Activated CD4-positive, alpha-beta T cell treated with anti-CD3 and anti-CD28 coated beads, Interleukin-2, amount 50 U/mL, for 24 hours (primary cell): ENCODE measurements around the gene SDHA.

ENCODE experiments used
- DNase-seq, 2 donors: peaks; one replicate each; pipeline ENCODE4 v3.0.0-alpha.2; 2020; ENCODE audit warnings: low read depth in 1 of 2, low spot score in 1 of 2

The SDHA gene

DNA sequence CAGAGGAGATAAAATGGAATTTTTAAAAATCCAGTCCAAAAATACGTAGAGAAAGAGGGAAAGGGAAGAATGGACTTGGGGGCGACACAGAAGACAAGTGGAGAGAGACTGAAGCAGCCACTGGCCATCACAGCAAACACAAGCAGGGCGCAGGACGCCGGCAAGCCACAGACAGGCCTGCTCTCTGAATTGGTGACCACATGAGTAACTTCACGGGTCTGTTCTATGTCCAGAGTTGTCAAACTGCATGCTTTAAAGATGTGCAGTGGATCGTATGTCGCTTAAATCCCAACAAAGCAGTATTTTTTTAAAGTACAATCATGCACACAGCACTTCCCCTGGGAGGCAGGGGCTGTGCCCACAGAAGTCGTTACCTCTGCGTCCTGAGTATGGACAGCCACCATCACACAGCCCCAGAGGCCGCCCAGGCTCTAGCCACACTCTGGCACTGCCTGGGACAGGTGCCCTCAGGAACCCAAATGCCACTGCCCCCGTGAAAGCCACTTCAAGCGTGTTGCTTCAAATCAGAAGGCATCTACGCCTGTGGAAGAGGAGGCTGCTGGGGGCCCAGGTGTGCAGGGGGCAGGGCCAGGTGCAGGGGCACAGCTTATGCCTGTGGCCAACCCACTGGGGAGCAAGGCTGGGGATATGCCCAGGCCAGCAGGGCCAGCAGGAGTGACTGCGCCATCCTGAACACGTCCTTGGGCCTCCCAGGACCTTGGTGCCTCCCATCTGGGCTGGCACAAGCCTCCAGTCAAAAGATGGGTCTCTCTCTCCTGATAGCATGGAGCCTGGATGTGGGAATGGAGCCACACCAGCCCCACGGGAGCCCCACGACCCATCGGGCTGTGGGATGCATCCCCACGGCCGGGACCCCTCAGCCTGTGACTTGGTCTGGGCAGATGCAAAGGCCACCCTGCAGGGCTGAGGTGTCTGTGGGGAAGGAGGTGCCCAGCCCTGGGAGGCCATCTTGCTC, 32.7 kb upstream of the SDHA start:
- DNase-seq = no peak

DNA sequence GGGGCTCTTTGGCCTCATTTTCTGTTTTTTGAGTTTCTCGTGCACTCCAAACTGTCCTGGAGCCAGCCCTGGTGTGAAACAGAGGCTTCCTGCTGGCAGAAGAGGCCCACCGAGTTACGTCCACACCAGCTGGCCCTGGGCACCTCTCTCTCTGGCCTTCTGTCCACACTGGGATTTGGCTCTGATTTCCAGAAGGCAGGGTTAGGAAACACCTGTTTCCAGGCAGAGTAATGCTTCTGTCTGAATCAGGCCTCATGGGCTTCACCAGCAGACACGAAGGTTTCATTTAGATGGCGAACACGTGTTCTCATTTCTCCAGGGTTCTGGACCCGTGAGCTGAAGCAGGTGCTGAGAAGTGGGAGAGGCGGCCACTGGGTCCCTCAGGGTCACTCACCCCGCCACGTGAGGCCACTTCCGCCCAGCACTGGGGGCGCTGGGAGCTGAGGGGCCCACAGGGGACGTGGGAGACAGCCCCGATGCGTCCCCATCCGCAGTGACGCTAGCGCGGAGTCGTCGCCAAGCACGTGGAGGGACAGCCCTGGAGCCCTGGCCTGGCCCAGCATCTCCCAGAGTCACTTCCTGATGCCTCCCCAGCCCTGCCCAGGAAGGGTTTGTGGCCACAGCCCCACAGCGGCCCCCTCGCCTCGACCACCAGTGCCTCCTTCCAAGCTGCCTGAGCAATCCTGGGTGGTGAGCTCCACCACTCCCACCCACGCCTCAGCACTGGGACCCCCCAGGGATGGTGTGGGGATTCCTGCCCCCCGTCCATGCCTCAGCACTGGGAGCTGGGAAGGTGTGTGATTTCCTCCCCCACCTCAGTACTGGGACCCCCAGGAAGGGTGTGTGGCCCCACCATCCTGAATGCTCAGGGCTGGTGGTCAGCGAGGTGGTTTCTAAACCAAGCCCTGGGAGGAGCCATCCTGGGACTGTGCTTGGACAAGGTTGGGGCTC, 31.8 kb upstream of the SDHA start:
- no peak for DNase-seq

DNA sequence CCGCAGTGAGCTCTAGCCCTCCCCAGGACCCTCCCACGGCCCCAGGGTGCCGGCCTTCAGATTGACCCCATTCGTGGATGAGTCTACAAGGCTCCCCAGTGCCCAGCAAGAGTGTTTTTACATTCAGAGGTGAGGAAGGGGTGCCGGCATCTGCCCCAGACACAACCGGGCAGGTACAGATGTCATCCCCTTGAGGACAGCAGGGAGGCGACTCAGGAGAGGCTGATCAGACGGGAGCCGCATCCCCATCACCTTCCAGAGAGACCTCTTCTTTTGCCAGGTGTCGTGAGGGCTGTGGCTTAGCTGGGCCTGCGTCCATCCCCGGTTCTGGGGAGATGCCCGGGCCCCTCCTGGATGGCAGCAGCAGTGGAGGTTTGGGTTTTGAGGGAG, 31.1 kb upstream of the SDHA start:
- no peak for DNase-seq

DNA sequence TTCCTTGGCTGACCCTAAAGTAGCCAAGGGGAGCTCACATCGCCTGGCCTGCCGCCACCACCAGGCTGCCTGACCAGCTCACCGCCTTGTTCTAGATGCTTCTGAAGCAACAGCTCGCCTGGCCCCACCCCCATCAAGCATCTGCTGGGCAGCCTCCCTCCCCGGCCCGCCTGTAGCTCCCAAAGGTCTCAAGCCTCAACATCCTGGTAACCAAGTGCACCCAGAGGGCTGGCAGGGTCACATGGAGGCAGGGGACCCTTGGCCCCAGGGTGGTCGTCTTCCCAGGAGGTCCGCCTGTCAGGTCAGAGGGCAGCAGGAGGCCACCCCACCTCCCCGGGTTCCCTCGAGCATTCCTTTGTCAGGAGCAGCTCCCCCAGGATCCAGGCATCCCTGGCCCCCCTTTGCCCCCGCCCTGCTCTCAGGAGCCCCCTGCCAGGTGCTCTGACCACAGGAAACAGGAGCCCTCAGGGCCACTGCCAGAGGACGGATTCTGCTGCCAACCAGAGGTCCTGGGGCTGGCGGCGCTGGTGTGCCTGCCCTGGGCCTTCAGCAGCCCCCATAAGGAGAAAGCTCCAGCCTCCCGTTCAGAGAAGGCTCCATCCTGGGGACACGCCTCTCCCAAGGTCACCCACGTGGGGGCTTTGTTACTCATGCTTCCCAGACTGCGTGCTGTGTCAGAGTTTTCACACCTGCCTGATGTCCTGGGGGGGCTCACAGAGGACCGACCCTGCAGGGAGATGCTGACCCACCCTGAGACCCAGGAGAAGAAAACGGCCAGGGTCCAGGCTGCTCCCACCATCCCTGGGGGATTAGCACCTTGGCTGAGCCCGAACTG, 30.3 kb upstream of the SDHA start:
- no peak for DNase-seq

DNA sequence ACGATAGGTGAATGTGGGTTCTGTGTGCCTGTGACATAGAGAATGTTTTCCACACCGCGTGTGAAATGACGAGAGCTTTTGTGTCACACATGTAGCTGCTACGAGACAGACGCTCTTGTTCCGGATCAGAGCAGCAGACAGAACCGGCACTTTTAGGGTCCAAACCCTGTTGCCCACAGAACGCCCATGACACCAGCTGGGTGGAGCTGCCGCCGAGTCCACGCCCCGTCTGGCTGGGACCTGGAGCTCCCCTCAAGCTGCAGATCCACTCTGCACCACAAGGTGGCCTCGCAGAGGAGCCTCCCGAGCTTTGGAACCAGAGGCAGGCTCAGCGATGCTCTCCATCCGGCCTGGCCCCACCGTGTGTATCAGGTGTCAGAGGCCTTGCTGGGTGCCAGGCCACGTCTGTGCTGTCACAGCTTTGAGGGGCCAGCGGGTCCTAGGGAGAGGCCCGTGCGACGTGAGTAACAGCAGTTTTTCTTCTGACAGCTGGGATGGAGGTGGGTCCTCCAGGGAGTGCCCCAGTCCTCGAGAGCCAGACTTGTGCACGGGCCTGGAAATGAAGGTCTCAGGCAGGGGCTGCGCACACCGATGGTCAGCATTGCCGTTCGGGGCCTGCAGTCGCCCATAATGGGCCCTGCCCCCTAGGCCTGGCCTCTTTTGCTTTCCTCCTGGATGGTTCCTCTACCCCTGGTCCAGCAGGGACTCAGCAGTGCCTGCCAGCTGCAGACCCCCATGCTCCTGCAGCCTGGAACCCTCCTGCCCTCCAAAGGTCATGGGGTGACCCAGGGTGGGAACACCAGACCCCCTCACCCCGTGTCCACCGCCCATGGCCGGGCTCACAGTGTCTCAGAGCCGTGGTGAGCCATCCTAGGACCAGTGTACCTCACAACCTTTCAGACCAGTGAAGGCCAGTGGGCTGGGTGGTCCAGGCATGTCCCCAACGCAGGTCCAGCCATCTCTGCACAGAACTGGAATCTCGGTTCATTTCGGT, 29.3 kb upstream of the SDHA start:
- peak; percentile 77 to 84 for DNase-seq

DNA sequence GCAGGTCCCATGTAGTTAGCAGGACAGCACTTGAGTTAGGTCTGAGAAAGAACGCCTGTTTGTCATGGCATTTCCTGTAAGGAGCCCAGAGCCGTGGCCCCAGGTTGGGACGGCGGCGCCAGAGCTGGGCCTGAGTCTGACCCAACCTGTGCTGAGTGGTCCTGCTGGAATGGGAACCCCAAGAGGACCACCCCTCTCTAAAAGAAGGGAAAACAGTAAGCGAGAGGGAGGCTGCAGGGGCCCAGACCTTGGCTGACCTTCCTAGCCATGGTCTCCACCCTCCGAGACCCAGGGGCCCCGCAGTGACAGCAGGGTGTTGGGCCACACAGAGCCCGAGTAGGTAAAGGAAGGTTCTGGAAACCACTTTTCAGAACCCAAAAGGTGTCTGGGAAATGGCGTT, 28.6 kb upstream of the SDHA start:
- no peak for DNase-seq

DNA sequence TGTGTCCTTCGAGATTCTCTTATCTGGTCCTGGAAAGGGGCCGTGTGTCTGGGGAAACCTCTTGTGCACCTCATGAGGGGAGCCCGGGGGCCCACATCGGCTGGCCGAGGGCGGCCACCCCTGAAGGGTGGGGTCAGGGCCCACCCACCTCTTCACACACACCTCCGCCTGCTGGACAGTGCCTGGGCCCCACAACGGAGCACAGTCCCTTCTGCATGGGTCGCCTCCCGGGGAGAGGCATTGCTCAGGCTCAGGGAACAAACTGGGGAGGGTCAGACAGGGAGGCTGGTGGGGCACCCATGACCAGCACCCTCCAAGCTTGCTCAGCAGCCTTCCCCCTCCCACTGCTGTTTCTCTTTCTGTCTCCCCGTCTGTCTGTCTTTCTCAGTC, 28.1 kb upstream of the SDHA start:
- no peak for DNase-seq

DNA sequence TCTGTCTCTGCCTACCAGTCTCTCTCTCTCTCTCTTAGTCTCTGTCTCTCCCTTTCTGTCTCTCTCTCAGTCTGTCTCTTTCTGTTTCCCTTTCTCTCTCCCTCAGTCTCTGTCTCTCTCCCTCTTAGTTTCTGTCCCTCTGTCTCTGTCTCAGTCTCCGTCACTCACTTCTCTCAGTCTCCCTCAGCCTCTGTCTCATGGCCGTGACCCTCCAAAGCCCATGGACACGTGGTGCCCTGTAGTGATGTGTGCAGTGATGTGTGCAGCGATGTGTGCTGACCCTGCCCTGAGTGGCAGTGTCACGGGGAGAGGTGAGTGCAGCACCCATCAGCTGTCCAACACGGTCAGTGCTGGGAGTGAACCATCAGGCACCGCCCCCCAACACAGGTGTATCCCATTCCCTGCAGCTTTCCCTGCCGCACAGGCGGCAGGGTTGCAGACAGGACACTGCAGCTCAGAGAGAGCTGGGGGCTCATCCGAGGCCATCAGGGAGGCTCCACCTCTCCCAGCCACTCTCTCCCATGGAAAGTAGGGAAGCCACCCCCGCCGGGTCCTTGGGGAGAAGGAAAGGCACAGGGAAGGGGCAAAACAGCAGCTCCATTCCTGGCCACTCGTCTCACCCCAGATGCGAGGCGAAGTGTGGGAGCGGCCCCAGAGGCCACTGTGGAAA, 27.6 kb upstream of the SDHA start:
- no peak for DNase-seq

DNA sequence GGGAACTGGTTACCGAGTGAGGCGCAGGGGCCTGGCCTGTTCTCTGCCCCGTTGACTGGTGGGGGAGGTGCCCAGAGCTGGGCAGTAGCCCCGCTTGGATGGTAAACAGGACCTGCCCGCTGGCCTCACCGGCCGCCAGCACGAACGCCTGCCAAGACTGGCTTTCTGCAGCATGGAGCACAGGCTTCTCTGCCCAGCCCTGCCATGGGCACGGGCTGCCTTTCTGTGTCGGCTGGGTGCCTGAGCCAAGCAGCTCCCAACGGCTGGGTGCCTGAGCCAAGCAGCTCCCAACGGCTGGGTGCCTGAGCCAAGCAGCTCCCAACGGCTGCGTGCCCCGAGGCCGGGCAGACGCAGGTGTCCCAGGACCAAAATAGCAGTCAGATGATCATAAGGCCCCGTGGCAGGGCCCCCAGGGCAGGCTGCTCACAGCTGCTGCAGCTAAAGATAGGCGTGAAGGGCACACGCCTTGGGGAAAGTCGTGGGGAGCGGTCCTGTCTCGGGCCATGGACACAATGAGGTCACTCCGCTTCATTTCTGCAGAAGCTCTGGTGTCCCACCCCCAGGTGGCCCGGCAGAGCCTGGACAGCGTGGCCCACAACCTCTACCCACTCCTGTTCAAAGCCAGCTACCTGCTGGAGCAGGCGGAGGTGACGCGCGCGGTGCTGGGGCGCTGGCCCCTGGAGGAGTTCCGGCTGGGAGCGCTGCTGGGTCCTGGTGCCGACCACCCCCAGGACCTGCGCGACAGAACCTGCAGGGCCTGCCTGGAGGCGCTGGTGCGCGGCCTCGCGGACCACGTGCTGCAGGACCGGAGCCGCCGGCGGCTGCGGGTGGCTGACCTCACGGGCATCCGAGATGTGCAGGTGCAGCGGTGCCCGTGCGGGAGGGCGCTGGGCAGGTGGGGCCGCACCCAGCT, 26.8 kb upstream of the SDHA start, which contains the start of gene LRRC14B:
Gene LRRC14B (plus strand): TSS at position 460 of the 913 bp plus-strand sequence. CDS start 44 bp downstream, at position 504.
- DNase-seq = no peak

DNA sequence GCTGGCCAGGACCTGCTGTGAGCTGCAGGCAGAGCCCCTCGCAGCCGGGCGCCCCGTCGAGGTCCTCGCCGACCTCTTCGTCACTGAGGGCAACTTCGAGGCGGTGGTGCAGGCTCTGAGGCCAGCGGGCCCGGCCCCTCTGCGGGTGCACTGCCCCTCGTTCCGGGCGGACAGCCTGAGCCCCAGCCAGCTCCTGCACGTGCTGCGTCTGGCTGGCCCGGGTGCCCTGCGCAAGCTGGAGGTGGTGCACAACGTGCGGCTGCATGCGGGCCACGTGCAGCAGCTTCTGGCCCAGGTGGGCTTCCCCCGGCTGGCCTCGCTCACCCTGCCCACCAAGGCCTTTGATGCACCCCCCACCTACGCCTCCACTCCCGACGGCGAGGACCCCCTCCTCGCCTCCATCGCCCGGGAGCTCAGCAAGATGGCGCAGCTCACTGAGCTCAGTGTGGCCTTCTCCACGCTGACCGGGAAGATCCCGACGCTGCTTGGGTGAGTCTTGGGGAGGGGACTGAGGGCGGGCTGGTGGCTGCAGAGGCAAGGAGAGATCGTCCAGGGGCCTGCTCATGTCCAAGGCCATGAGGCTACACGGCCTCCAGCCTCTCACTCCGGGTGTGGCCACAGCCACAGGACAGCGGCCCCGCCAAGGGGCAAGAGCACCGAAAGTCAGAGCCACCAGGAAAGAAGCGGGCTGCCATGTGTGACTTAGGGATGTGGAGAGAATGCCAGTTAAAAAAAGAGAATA, 26.0 kb upstream of the SDHA start:
- DNase-seq = no peak

DNA sequence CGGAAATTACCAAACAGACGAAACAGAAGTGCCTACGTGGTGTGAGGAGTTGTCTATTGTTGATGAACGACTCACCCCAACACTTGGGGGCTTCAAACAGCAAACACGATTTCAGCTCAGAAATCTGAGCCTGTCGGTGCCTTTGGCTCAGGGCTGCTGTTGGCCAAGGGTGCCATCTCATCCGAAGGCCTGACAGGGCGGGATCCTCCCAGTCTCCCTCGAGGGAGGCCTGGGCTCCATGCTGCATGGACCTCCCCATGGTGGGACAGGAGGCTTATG, 25.5 kb upstream of the SDHA start:
- no peak for DNase-seq

DNA sequence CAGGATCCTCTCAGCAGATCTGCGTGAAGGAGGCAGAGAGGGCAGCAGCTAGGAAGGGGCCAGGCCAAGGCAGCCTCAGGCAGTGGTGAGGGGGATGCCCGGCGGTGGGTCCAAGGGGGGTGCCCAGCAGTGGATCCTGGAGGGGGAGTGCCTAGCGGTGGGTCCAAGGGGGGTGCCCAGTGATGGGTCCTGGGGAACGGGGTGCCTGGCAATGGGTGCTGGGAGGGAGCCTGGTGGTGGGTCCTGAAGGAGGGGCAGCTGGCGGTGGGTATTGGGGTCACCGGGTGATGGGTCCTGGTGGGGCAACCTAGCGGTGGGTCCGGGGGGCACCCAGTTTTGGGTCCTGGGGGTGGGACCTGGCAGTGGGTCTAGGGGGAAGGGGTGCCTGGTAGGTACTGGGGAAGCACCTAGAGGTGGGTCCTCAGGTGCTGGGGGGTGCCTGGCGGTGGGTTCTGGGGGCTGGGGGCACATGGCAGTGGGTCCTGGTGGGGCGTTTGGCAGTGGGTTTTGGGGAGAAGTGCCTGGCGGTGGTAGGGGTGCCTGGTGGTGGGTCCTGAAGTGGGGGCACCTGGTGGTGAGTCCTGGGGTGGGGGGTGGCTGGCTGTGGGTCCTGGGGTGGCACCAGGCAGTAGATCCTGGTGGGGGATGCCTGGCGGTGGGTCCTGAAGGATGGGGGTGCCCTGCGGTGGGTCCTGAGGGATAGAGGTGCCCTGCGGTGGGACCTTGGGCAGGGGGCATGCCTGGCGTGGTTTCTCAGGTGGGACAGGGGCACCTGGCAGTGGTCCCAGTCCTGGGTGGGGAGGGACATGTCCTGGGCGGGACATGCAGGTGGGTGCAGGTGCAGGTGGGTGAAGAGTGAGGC, 24.9 kb upstream of the SDHA start:
- DNase-seq = no peak

DNA sequence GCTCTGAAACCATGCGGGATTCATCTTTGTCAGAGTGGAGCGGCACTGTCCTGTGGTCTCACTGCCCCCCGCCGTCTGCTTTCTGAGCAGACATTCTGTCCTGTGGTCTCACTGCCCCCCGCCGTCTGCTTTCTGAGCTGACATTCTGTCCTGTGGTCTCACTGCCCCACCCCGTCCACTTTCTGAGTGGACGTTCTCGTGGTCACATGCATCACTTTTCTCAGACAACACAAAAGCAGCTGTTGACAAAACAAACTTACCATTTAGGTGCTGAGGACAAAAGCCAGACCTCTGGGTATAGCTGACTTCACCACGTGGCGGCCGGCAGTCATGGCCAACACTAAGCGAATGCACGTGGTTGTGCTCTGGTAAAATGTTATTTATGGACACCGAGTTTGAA, 24.0 kb upstream of the SDHA start:
- no peak for DNase-seq

DNA sequence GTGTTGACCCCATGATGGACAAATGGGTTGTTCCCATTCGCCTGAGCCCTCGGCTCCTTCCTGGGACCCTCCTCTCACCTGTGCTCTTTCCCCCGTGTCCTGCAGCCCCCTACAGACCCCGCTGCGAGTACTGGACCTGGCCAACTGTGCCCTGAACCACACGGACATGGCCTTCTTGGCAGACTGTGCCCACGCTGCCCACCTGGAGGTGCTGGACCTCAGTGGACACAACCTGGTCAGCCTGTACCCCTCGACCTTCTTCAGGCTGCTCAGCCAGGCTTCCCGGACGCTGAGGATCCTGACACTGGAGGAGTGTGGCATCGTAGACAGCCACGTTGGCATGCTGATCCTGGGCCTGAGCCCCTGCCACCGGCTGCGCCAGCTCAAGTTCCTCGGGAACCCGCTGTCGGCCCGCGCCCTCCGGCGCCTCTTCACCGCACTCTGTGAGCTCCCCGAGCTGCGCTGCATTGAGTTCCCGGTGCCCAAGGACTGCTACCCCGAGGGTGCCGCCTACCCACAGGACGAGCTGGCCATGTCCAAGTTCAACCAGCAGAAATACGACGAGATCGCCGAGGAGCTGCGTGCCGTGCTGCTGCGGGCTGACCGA, 23.4 kb upstream of the SDHA start:
- no peak for DNase-seq

DNA sequence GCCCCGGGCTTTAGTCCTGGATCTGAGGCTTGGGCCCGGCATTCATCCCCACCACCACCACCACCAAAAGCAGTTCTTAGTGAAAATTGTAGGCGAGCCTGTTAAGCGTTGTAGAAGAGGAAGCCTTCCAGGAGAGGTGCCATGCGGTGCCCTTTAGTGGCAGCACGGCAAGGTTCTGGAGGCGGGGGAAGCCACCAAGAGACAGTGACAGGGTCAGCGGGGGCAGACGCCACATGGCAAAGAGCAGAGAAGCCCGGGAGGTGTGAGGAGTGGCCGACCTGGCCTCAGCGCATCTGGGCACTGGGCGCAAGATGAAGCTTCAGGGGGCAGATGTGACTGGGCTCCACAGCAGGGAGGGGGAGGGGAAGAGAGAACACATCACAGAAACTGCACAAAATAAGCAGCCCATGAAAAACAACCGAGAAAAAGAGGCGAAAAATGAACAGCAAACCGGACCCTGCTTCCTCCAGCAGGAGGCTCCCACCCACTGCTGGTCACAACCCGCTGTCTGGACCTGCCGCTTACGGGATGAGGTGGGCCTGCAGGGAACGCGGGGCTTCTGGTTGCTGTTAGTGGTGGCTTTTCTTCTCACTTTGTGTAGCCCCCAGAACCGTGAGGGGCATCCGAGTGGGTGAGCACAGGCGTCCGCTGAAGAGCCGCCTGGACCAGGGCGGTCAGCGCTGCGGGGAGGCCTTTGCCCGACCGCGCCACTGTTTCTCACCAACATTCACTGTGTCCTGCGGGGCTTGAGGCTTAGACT, 22.5 kb upstream of the SDHA start:
- DNase-seq = no peak

DNA sequence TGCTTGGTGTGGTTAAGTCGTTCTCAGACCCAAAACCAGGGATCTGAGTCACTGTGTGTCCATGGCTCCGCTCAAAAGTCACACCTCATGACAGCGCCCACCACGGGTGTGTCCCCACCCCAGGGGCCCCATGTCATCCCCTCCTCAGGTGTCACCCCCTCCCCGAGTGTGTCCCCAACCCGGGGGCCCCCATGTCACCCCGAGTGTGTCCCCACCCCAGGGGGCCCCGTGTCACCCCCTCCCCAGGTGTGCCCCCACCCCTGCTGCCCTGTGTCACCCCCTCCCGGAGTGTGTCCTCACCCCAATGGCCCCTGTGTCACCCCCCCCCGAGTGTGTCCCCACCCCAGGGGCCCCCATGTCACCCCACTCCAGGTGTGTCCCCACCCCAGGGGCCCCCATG, 21.8 kb upstream of the SDHA start:
- no peak for DNase-seq
